GM12878 (cell line): ENCODE results near the gene GGT6. TPM values are rescaled to one million over a fixed set of nuclear protein-coding genes. Genes with fewer than 3 reads are reported as not detected.

Source experiments
- ATAC-seq: fragments of 200-7000 bp; cut with Tn5 transposase; 3 replicates; pipeline ENCODE4 v1.9.1; 2020; ENCODE audit warnings: mild to moderate bottlenecking, moderate library complexity
- BruUV-seq: library from RNA; stranded (reverse); fragments of 400-500 nt; replicated peaks from 2 replicates; lab custom pipeline; 2021; lab: Mats Ljungman, UMichigan
- CTCF ChIA-PET: fragments of 300-600 bp; sonication (Branson Sonifier 250); formaldehyde crosslinking; extraction: SDS; loops from one replicate; lab custom pipeline; 2021; ENCODE audit warnings: inconsistent platforms; lab: Yijun Ruan, JAX
- POLR2A ChIA-PET: fragments of 350-600 bp; formaldehyde crosslinking; extraction: SDS; loops from one replicate; lab custom pipeline; 2021; ENCODE audit warnings: inconsistent platforms; lab: Charles Lee
- RAD21 ChIA-PET: fragments of 300-600 bp; sonication (Branson Sonifier 250); formaldehyde crosslinking; loops from one replicate; lab custom pipeline; 2023; ENCODE audit warnings: antibody characterized with exemption; ENCODE audit not compliant: unreplicated experiment; lab: Charles Lee
- SMC1A ChIA-PET: fragments of 300-600 bp; sonication (Branson Sonifier 250); formaldehyde crosslinking; loops from one replicate; lab custom pipeline; 2023; ENCODE audit not compliant: unreplicated experiment, uncharacterized antibody; lab: Charles Lee
- DNase-seq: peaks from one replicate; pipeline ENCODE4 v3.0.0-alpha.2; 2011; ENCODE audit warnings: low read depth, low spot score
- FAIRE-seq: peaks from 3 replicates; lab custom pipeline; 2011; peaks lifted over from hg19 to GRCh38; lab: Jason Lieb, UNC
- H2AFZ ChIP-seq: 2 replicates; pipeline ENCODE4 v1.6.0; 2011; ENCODE audit warnings: low read depth, low read length, control low read depth; ENCODE audit not compliant: control insufficient read depth
- H3K27ac ChIP-seq: 2 replicates; pipeline ENCODE4 v1.5.1; 2011; ENCODE audit warnings: control low read depth; ENCODE audit not compliant: control insufficient read depth, insufficient read depth
- H3K27me3 ChIP-seq, 2 experiments: replicated peaks in 1 of 2; 2 replicates each; pipeline versions ENCODE4 v1.6.0 to v1.6.1; 2011; ENCODE audit warnings: low read length in 1 of 2; ENCODE audit not compliant: control insufficient read depth in 2 of 2, insufficient read depth in 2 of 2
- H3K36me3 ChIP-seq, 2 experiments: 2 replicates each; pipeline ENCODE4 v1.5.1; 2011; ENCODE audit warnings: low read length in 1 of 2; ENCODE audit not compliant: control insufficient read depth in 2 of 2, insufficient read depth in 2 of 2
- H3K4me1 ChIP-seq: 2 replicates; pipeline ENCODE4 v1.6.1; 2011; ENCODE audit warnings: mild to moderate bottlenecking, low read length, moderate library complexity, mixed read lengths; ENCODE audit not compliant: control insufficient read depth, insufficient read depth
- H3K4me2 ChIP-seq: 2 replicates; pipeline ENCODE4 v1.6.0; 2011; ENCODE audit warnings: control low read depth; ENCODE audit not compliant: control insufficient read depth, insufficient read depth
- H3K4me3 ChIP-seq: fragments of 200-600 bp; sonication (generic); 2 replicates; pipeline ENCODE4 v1.5.1; 2016
- H3K79me2 ChIP-seq: 2 replicates; pipeline ENCODE4 v1.6.0; 2011; ENCODE audit warnings: low read length; ENCODE audit not compliant: control insufficient read depth, insufficient read depth
- H3K9ac ChIP-seq: 2 replicates; pipeline ENCODE4 v1.8.0; 2011; ENCODE audit warnings: low read length, control low read depth, mixed read lengths; ENCODE audit not compliant: control insufficient read depth, insufficient read depth
- H3K9me3 ChIP-seq: replicated peaks from 3 replicates; pipeline ENCODE4 v1.5.1; 2011; ENCODE audit warnings: mild to moderate bottlenecking, low read length; ENCODE audit not compliant: control insufficient read depth, insufficient read depth
- H4K20me1 ChIP-seq: 2 replicates; pipeline ENCODE4 v1.6.0; 2011; ENCODE audit not compliant: control insufficient read depth, insufficient read depth
- CBFB ChIP-seq: IDR thresholded peaks from 2 replicates; pipeline ENCODE4 v1.6.1; 2016; ENCODE audit warnings: antibody characterized with exemption, low read depth
- CEBPB ChIP-seq, 2 experiments: fragments of 150-350 bp in 1 of 2; IDR thresholded peaks; 2 replicates each; pipeline ENCODE4 v1.6.1; 2012 to 2014; ENCODE audit warnings: low read depth in 2 of 2, low read length in 2 of 2, borderline replicate concordance in 1 of 2, inconsistent platforms in 1 of 2
- EGR1 ChIP-seq, 2 experiments: IDR thresholded peaks; 1 replicate in 1 of 2; 2 replicates in 1 of 2; pipeline ENCODE4 v1.6.1; 2011 to 2012; ENCODE audit warnings: low read depth in 2 of 2, low read length in 2 of 2, borderline replicate concordance in 1 of 2, mild to moderate bottlenecking in 1 of 2, moderate library complexity in 1 of 2
- FOXK2 ChIP-seq: fragments of 450-650 bp; IDR thresholded peaks from 2 replicates; pipeline ENCODE4 v1.6.1; 2017; ENCODE audit warnings: mild to moderate bottlenecking, moderate library complexity
- IKZF1 ChIP-seq: fragments of 450-650 bp; conservative IDR thresholded peaks from 2 replicates; pipeline ENCODE4 v1.6.1; 2017; ENCODE audit warnings: antibody characterized with exemption, mild to moderate bottlenecking
- MEF2B ChIP-seq: fragments of 450-650 bp; IDR thresholded peaks from 2 replicates; pipeline ENCODE4 v1.6.1; 2018; ENCODE audit warnings: mild to moderate bottlenecking, moderate library complexity; ENCODE audit not compliant: partially characterized antibody, poor library complexity, severe bottlenecking
- RCOR1 ChIP-seq: conservative IDR thresholded peaks from 2 replicates; pipeline ENCODE4 v1.6.1; 2012; ENCODE audit warnings: low read depth, low read length, improper control_type of control experiment
- STAT1 ChIP-seq: fragments of 450-650 bp; conservative IDR thresholded peaks from 2 replicates; pipeline ENCODE4 v1.6.1; 2014; ENCODE audit warnings: antibody characterized with exemption, mild to moderate bottlenecking
- WGBS: methylation state at CpG from one replicate; pipeline ENCODE4 v1.1.6; 2016; ENCODE audit warnings: low lambda C conversion rate; ENCODE audit not compliant: insufficient replicate concordance, insufficient coverage; ENCODE audit errors: missing lambda C conversion rate; 5-methylcytosine and 5-hydroxymethylcytosine counted together
- in situ Hi-C: fragments of 300-500 bp; cut with MboI; formaldehyde crosslinking; loops from 9 replicates; pipeline ENCODE4 v1.14.3; 2018; ENCODE audit warnings: mixed read lengths
- intact Hi-C: fragments of 100-400 bp; cut with micrococcal nuclease; formaldehyde crosslinking; loops from one replicate; pipeline ENCODE4 v1.14.2; 2022; ENCODE audit not compliant: unreplicated experiment
- polyA plus RNA-seq, 11 experiments: library from polyadenylated mRNA; depleted of rRNA in 4 of 11; unstranded in 6 of 11; stranded (reverse) in 5 of 11; fragments of >200 nt; fragmentation: Nextera tagmentation in 4 of 11; fragmentation: Illumina TruSeq in 1 of 11; extraction: Ambion mirVana in 4 of 11; extraction: Trizol in 1 of 11; gene quantifications; 1 replicate in 1 of 11; 2 replicates in 10 of 11; pipeline versions ENCODE4 v1.2.1 to v1.2.3, GENCODE V29; 2011 to 2016; ENCODE audit warnings: inconsistent platforms in 2 of 11, missing spikeins in 2 of 11, low read depth in 1 of 11
- total RNA-seq, 4 experiments: library from RNA; depleted of rRNA in 3 of 4; stranded (reverse); fragments of >200 nt in 3 of 4; fragmentation: Illumina TruSeq in 1 of 4; extraction: Trizol in 1 of 4; gene quantifications; 2 replicates each; pipeline versions ENCODE4 v1.2.1 to v1.2.3, GENCODE V29; 2013 to 2021

Gene GGT6
- total and polyA plus RNA-seq, 10 of the 15 experiments (the other 5 are each of a cell fraction or from before 2014, with no cell fraction given), result 0.01 to 0.26 (median 0.13) TPM; not detected in 5

GRCh38 chr17:4537451-4538235, 22.7 kb downstream of the GGT6 start (continued):
- TF ChIP-seq EGR1 (IDR thresholded peaks at IDR 0.05; ENCODE audit: borderline replicate concordance in 1 of 2, low read depth in 2 of 2, low read length in 2 of 2), result no peak
- TF ChIP-seq, all 136 proteins: peak for 0

GRCh38 chr17:4536742-4537411, 23.5 kb downstream of the GGT6 start:
- SMC1A ChIA-PET, result no interaction called here
- Histone ChIP-seq H3K27me3 (no peaks in the 10 kb centered on the region), H3K27ac (no peak overlapping the region), H3K36me3 (peaks cover 0 to 24% of the 10 kb centered on the region in 2 experiments; a peak in 3 of 4 replicates), H3K9me3 (no peaks in the 10 kb centered on the region), H3K4me3 (no peak overlapping the region), H3K4me1 (no peaks in the 10 kb centered on the region), H3K9ac (no peak overlapping the region), H3K79me2 (no peaks in the 10 kb centered on the region), H2AFZ (no peak overlapping the region), H3K4me2 (no peak overlapping the region), H4K20me1 (no peaks in the 10 kb centered on the region)
- intact Hi-C loops, result no loop called here
- RAD21 ChIA-PET, result no interaction called here
- POLR2A ChIA-PET, result no interaction called here
- ATAC-seq (no peak), DNase-seq (no peak), FAIRE-seq (no peak)
- TSS peak; percentile 21 for BruUV-seq
- CTCF ChIA-PET, result interaction anchor here (1.7 kb wide), 1 partner anchor 30 kb away, joined by 4 read pairs; no protein-coding TSS in a partner anchor
- in situ Hi-C loops, result no loop called here
- WGBS, result 65% methylated on average over 18 of the region's 18 CpGs
- TF ChIP-seq STAT1 (no peak), IKZF1 (no peak), CEBPB (IDR thresholded peaks at IDR 0.05; ENCODE audit: borderline replicate concordance in 1 of 2, low read depth in 2 of 2, low read length in 2 of 2) (no peak), CBFB (no peak), MEF2B (no peak), FOXK2 (no peak), RCOR1 (no peak)
- TF ChIP-seq, all 136 proteins: peak for 0
